Aorta (tissue), 5 donors: ENCODE measurements around the gene MAP2K5. TPM values are rescaled to one million over a fixed set of nuclear protein-coding genes. Genes with fewer than 3 reads are reported as not detected.

Experiments
- ATAC-seq: fragments of 200-7000 bp; cut with Tn5 transposase; one replicate; pipeline ENCODE4 v1.9.1; 2022; ENCODE audit warnings: moderate library complexity; ENCODE audit not compliant: low FRiP score
- DNase-seq, 2 donors: peaks; one replicate each; pipeline ENCODE4 v3.0.0-alpha.2; 2020
- H3K27ac ChIP-seq, 2 donors: one replicate each; pipeline ENCODE4 v1.5.1; 2013; ENCODE audit warnings: low read length in 2 of 2, mild to moderate bottlenecking in 2 of 2, moderate library complexity in 2 of 2, control low read depth in 1 of 2, inconsistent platforms in 1 of 2, low read depth in 1 of 2
- H3K27me3 ChIP-seq, 2 donors: one replicate each; pipeline ENCODE4 v1.6.1; 2013; ENCODE audit warnings: control low read depth in 1 of 2, low read length in 1 of 2, mild to moderate bottlenecking in 1 of 2, moderate library complexity in 1 of 2; ENCODE audit not compliant: insufficient read depth in 2 of 2, control insufficient read depth in 1 of 2
- H3K36me3 ChIP-seq, 2 donors: one replicate each; pipeline ENCODE4 v1.6.1; 2013; ENCODE audit warnings: control low read depth in 1 of 2, low read length in 1 of 2, mild to moderate bottlenecking in 1 of 2; ENCODE audit not compliant: insufficient read depth in 2 of 2, control insufficient read depth in 1 of 2
- H3K4me1 ChIP-seq, 2 donors: one replicate each; pipeline ENCODE4 v1.6.1; 2013; ENCODE audit warnings: low read length in 2 of 2, control low read depth in 1 of 2, mild to moderate bottlenecking in 1 of 2, moderate library complexity in 1 of 2; ENCODE audit not compliant: insufficient read depth in 2 of 2, control insufficient read depth in 1 of 2
- H3K4me3 ChIP-seq, 2 donors: one replicate each; pipeline ENCODE4 v1.5.1; 2013; ENCODE audit warnings: low read length in 2 of 2, control low read depth in 1 of 2, mild to moderate bottlenecking in 1 of 2
- H3K9me3 ChIP-seq: one replicate; pipeline ENCODE4 v1.6.1; 2013; ENCODE audit warnings: mild to moderate bottlenecking, low read length; ENCODE audit not compliant: control insufficient read depth
- WGBS, 2 donors: extraction: QIAGEN DNeasy Blood & Tissue Kit; methylation state at CpG; one replicate each; pipeline ENCODE4 v1.1.7; 2013; 5-methylcytosine and 5-hydroxymethylcytosine counted together
- intact Hi-C, 2 donors: fragments of 100-400 bp; cut with DNase I; formaldehyde crosslinking; loops; one replicate each; pipeline versions ENCODE4 v1.14.2 to v1.15.0; 2022
- polyA plus RNA-seq, 2 donors: library from polyadenylated mRNA; stranded (reverse); fragments of 200-250 nt; gene quantifications; one replicate each; pipeline ENCODE4 v1.2.3, GENCODE V29; 2013
- total RNA-seq, 2 donors: library from RNA; stranded (reverse); fragmentation: NEBNext Ultra II Directional; extraction: Animal tissue kit (Norgen Biotek cat#: 25700); gene quantifications; one replicate each; pipeline ENCODE4 v1.2.1, GENCODE V29; 2021
- donor health status: healthy with polysubstance abuse.
- donor health status: Bipolar disorder and iron deficiency.
- donor health status: DM: no; HTN: no; CAD: no.
- donor health status: DM: no; HTN: no; CAD: no.
- donor health status: DM: yes; HTN: yes; CAD: no.

MAP2K5 gene
- total and polyA plus RNA-seq, 4 donors = 7.3 to 29.2 (median 17.1) TPM

- DNase-seq = no peak
- Histone ChIP-seq H3K4me3 (no peak overlapping the region), H3K27me3 (no peaks in the 10 kb centered on the region), H3K36me3 (peaks cover 0 to 6% of the 10 kb centered on the region in 2 donors), H3K27ac (no peak overlapping the region), H3K4me1 (peaks cover 0 to 2% of the 10 kb centered on the region in 2 donors), H3K9me3 (no peaks in the 10 kb centered on the region)
- ATAC-seq = no peak
- intact Hi-C loops = no loop called here
- WGBS, 2 donors = 97 to 99% methylated on average over 2 of the region's 2 CpGs
These were observed 17.1 kb downstream of the MAP2K5 start for GRCh38 chr15:67559576-67559975.

- no peak for ATAC-seq
- no peaks in the 10 kb centered on the region for H3K27me3 ChIP-seq
- WGBS, 2 donors = 94 to 100% methylated on average over 1 of the region's 1 CpG
- H3K36me3 ChIP-seq = peaks cover 0 to 6% of the 10 kb centered on the region in 2 donors
- no peaks in the 10 kb centered on the region for H3K4me1 ChIP-seq
- intact Hi-C loops = no loop called here
- DNase-seq = no peak
- no peaks in the 10 kb centered on the region for H3K9me3 ChIP-seq
- no peak overlapping the region for H3K27ac ChIP-seq
- no peak overlapping the region for H3K4me3 ChIP-seq
These were observed 17.8 kb downstream of the MAP2K5 start for GRCh38 chr15:67560320-67560719.

GRCh38 chr15:67563092-67563491 is 20.6 kb downstream of the MAP2K5 start:
- no peaks in the 10 kb centered on the region for H3K27me3 ChIP-seq
- peaks cover 0 to 4% of the 10 kb centered on the region in 2 donors for H3K36me3 ChIP-seq
- intact Hi-C loops = no loop called here
- no peak for DNase-seq
- H3K4me3 ChIP-seq = no peak overlapping the region
- H3K27ac ChIP-seq = no peak overlapping the region
- WGBS, 2 donors = 95 to 96% methylated on average over 5 of the region's 5 CpGs
- no peak for ATAC-seq
- no peaks in the 10 kb centered on the region for H3K4me1 ChIP-seq
- no peaks in the 10 kb centered on the region for H3K9me3 ChIP-seq

- no peak overlapping the region for H3K4me3 ChIP-seq
- no peaks in the 10 kb centered on the region for H3K9me3 ChIP-seq
- no peaks in the 10 kb centered on the region for H3K4me1 ChIP-seq
- no peak overlapping the region for H3K27ac ChIP-seq
- ATAC-seq = no peak
- 84 to 93% methylated on average over 2 of the region's 2 CpGs for WGBS, 2 donors
- no peak for DNase-seq
- no peaks in the 10 kb centered on the region for H3K27me3 ChIP-seq
- H3K36me3 ChIP-seq = no peaks in the 10 kb centered on the region
- intact Hi-C loops = no loop called here
These were observed 21.8 kb downstream of the MAP2K5 start for GRCh38 chr15:67564021-67564967.

DNA sequence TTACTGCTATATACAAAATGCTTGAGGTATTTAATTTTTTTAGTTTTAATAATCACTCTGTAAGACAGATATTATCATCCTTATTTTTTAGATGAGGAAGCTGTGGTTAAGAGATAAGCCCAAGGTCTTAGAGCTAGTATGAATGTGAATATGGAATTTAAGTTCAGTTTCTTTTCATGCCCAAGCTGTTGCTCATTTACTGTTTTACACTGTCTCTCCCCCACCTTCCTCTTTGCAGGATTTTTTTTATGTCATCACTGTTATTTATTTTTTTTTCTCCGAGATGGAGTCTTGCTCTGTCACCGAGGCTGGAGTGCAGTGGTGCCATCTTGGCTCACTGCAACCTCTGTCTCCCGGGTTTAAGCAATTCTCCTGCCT is 22.5 kb downstream of the MAP2K5 start:
- Histone ChIP-seq H3K27me3 (no peaks in the 10 kb centered on the region), H3K27ac (no peak overlapping the region), H3K4me3 (no peak overlapping the region), H3K9me3 (no peaks in the 10 kb centered on the region), H3K36me3 (no peaks in the 10 kb centered on the region), H3K4me1 (peaks cover 1 to 4% of the 10 kb centered on the region in 2 donors)
- no peak for DNase-seq
- WGBS, 2 donors = 94 to 97% methylated on average over 3 of the region's 3 CpGs
- ATAC-seq = no peak
- intact Hi-C loops = no loop called here

DNA sequence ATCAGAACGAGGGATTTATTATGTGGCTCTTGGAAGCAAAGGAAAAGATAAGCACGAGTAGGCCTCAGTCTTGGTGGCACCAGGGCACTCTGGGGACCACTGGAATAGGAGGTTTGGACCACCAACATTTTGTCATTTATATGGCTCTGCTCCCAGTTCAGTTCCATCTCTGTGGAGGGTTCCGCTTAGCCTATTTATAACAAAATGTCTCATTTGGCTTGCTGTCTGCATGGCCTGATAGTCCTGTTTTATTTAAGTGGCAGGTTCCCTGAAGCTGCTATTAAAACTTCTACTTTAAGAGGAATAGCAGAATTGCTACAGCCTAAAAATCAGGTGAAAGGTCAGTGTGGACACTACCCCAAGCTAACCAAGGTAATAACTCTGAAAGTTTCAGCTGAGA is 27.2 kb downstream of the MAP2K5 start:
- intact Hi-C loops = no loop called here
- DNase-seq = no peak
- ATAC-seq = no peak
- Histone ChIP-seq H3K27ac (no peak overlapping the region), H3K4me1 (peaks cover 1 to 4% of the 10 kb centered on the region in 2 donors), H3K4me3 (no peak overlapping the region), H3K9me3 (no peaks in the 10 kb centered on the region), H3K36me3 (no peaks in the 10 kb centered on the region), H3K27me3 (no peaks in the 10 kb centered on the region)
- 19 to 38% methylated on average over 3 of the region's 3 CpGs for WGBS, 2 donors

DNA sequence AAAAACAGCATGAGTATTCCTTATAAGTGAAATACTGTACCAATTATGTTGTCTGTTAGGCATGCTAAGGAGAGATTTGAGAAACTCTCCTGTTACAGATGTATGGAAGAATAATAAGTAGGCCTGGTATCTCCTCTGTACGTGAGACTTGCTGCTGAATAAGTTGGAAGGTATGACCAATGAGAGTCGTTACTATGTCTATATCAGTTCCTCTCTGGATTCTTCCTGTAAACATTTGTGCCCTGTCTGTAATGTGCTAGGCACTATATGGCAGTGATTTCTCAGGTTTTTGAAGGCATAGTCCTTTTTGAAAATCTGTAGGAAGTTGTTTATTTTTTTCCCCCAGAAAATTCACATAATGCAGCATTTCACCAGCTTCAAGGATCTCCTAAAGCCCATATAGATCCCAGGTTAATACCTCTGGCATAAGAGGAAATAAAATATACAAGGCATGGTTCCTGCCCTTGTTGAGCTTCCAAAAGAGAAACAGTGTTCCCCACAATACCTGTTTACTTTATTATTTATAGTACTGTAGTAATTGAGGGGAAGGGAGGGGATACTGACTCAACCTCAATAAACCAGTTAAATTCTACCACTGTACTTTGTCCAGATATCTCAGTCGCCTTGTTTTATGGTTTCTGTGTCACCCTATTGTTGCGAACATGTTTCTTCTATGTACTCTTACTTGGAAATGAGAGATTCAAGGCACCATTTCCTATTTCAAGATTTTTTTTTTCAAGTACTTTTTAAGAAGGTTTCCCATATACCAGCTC is 28.6 kb downstream of the MAP2K5 start:
- Histone ChIP-seq H3K4me1 (peaks cover 1 to 4% of the 10 kb centered on the region in 2 donors), H3K9me3 (no peaks in the 10 kb centered on the region), H3K36me3 (no peaks in the 10 kb centered on the region), H3K4me3 (no peak overlapping the region), H3K27me3 (no peaks in the 10 kb centered on the region), H3K27ac (no peak overlapping the region)
- ATAC-seq = no peak
- WGBS, 2 donors = 96 to 97% methylated on average over 4 of the region's 4 CpGs
- intact Hi-C loops = no loop called here
- DNase-seq = no peak

- DNase-seq (no peak), ATAC-seq (no peak)
- peaks cover 1 to 4% of the 10 kb centered on the region in 2 donors for H3K4me1 ChIP-seq
- H3K27me3 ChIP-seq = no peaks in the 10 kb centered on the region
- H3K27ac ChIP-seq = no peak overlapping the region
- intact Hi-C loops = no loop called here
- 97 to 98% methylated on average over 5 of the region's 5 CpGs for whole genome bisulfite sequencing, 2 donors
- no peak overlapping the region for H3K4me3 ChIP-seq
- no peaks in the 10 kb centered on the region for H3K36me3 ChIP-seq
- H3K9me3 ChIP-seq = no peaks in the 10 kb centered on the region
These were observed 29.3 kb downstream of the MAP2K5 start for GRCh38 chr15:67571648-67572415.
